ENCODE measurements around the gene LDOC1. TPM values are rescaled to one million over a fixed set of nuclear protein-coding genes. Genes with fewer than 3 reads are reported as not detected.

The LDOC1 gene
- polyA plus RNA-seq (2012; ENCODE audit: insufficient read length, low read depth): 0.74 TPM

DNA sequence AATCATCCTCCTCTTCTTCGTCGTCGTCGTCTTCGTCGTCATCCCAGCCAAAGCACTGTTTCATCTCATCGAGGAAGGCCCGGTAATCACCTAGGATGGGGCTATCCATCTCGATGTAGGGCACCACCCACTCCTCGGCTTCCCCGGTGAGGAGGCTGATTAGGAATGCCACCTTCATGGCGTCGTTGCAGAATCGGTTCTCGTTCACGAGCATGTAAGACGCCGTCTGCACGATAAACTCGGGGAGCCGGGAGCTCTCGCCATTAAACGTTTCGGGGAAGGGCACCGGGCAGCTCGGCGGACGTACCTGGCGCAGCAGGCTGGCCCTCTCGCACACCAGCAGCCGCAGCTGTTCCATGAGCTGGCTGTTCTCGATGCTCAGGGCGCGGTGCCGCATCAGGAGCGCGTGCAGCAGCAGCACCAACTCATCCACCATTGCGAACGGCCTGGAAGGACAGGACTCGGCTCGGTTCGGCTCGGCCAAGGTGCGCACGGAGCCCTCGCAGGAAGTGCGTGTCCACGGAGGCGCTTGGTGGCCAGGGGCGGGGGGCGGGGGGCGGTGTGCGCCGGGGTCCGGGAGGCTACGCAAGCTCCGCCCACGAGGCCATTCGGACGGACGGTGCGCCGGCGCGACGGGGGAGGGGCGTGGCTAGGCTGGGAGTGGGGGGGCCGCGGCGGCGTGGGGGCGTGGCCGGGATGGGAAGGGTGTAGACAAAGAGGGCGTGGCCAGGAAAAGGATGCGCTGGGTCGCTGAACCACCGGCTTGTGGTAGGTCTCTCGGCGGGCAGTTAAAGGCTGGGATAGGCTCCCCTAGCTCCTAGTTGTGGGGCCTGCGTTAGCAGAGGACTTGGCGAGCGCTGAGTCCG, at the start of gene LDOC1:
LDOC1 (minus strand) TSS at position 544 of the 866 bp plus-strand sequence; CDS start at position 436, 108 bp downstream.
- TF ChIP-seq FOXP2 (optimal IDR thresholded peaks at IDR 0.05; ENCODE audit: borderline replicate concordance, extremely low read depth, extremely low read length, insufficient read depth) (no peak), TAF1 (IDR thresholded peaks at IDR 0.05; ENCODE audit: borderline replicate concordance, insufficient read depth, low read length) (no peak), POLR2AphosphoS5 (IDR thresholded peaks at IDR 0.05; ENCODE audit: low read depth, low read length) (no peak), SIN3A (IDR thresholded peaks at IDR 0.05; ENCODE audit: borderline replicate concordance, insufficient read depth, low read length) (no peak)
- TF ChIP-seq, protein P1, sequence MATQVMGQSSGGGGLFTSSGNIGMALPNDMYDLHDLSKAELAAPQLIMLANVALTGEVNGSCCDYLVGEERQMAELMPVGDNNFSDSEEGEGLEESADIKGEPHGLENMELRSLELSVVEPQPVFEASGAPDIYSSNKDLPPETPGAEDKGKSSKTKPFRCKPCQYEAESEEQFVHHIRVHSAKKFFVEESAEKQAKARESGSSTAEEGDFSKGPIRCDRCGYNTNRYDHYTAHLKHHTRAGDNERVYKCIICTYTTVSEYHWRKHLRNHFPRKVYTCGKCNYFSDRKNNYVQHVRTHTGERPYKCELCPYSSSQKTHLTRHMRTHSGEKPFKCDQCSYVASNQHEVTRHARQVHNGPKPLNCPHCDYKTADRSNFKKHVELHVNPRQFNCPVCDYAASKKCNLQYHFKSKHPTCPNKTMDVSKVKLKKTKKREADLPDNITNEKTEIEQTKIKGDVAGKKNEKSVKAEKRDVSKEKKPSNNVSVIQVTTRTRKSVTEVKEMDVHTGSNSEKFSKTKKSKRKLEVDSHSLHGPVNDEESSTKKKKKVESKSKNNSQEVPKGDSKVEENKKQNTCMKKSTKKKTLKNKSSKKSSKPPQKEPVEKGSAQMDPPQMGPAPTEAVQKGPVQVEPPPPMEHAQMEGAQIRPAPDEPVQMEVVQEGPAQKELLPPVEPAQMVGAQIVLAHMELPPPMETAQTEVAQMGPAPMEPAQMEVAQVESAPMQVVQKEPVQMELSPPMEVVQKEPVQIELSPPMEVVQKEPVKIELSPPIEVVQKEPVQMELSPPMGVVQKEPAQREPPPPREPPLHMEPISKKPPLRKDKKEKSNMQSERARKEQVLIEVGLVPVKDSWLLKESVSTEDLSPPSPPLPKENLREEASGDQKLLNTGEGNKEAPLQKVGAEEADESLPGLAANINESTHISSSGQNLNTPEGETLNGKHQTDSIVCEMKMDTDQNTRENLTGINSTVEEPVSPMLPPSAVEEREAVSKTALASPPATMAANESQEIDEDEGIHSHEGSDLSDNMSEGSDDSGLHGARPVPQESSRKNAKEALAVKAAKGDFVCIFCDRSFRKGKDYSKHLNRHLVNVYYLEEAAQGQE (IDR thresholded peaks at IDR 0.05; ENCODE audit: insufficient read depth in 1 of 2, low read depth in 2 of 2, low read length in 2 of 2): no peak

DNA sequence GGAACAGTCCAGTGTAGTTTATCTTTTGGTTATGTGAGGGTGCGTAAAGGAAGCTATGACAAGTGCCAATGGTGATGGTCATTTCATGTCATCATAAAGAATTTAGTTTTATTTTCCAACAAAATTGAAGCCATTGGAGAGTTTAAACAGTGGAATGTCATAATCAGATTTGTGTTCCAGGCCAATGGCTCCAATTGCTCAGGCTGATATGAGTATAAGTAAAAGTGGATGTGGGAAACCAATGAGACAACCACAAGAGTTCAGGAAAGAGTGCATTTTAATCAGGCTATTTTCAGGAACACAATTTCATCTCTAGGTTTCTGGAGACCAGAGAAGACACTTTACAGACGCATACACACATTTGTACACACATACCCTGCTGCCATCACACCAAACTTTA, 44.7 kb upstream of the LDOC1 start:
- no peak for TF ChIP-seq SIN3A (IDR thresholded peaks at IDR 0.05; ENCODE audit: borderline replicate concordance, insufficient read depth, low read length)
- no peak for TF ChIP-seq TAF1 (IDR thresholded peaks at IDR 0.05; ENCODE audit: borderline replicate concordance, insufficient read depth, low read length)
- TF ChIP-seq, protein P1 (IDR thresholded peaks at IDR 0.05; ENCODE audit: insufficient read depth in 1 of 2, low read depth in 2 of 2, low read length in 2 of 2): no peak
- no peak for TF ChIP-seq POLR2AphosphoS5 (IDR thresholded peaks at IDR 0.05; ENCODE audit: low read depth, low read length)
- no peak for TF ChIP-seq FOXP2 (optimal IDR thresholded peaks at IDR 0.05; ENCODE audit: borderline replicate concordance, extremely low read depth, extremely low read length, insufficient read depth)

DNA sequence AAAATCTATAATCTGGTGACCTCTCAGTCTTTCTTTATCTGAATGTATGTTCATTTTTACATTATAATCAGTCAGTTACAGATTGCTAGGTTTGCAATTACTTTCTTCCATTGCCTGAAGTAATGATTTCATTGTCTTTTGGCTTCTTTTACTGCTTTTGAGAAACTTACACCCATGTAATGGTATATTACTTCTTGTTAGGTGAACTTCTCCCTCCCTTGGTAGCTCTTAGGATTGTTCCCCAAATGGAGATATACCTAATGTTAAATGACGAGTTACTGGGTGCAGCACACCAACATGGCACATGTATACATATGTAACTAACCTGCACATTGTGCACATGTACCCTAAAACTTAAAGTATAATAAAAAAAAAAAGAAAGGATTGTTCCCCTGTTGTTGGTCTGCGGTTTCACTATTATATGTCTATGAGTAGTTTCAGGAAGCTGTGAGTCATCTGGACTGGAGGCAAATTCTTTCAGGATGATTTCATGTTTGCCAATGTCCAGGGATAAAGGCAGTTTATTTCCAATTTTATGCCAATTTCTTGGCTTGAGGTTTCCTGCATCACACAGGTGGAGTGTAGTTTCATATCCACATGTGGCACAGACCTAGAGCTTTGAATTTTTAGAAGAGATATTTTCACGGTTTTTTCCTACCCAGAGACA, 43.5 kb upstream of the LDOC1 start:
- no peak for TF ChIP-seq TAF1 (IDR thresholded peaks at IDR 0.05; ENCODE audit: borderline replicate concordance, insufficient read depth, low read length)

DNA sequence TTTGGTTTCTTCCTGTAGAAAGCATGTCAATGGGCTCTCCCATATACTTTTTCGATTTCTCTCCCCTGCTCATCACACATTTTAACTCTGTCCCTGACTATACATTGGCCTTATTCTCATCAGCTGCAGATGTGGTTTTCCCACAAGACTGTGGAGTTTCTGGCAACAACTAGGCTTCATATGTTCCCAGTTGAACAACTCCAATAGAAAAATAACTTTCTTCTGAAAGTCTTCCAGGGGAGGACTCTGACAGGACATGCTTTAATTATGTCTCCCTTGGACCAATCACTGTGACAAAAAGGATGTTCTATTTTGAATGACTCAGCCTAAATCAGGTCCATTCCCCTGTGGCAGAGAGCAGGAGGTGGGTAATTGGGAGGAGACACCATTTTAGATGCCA, 37.3 kb upstream of the LDOC1 start:
- no peak for TF ChIP-seq FOXP2 (optimal IDR thresholded peaks at IDR 0.05; ENCODE audit: borderline replicate concordance, extremely low read depth, extremely low read length, insufficient read depth)
- TF ChIP-seq, protein P1 (IDR thresholded peaks at IDR 0.05; ENCODE audit: insufficient read depth in 1 of 2, low read depth in 2 of 2, low read length in 2 of 2): no peak
- TF ChIP-seq SIN3A (IDR thresholded peaks at IDR 0.05; ENCODE audit: borderline replicate concordance, insufficient read depth, low read length): no peak
- no peak for TF ChIP-seq POLR2AphosphoS5 (IDR thresholded peaks at IDR 0.05; ENCODE audit: low read depth, low read length)
- no peak for TF ChIP-seq TAF1 (IDR thresholded peaks at IDR 0.05; ENCODE audit: borderline replicate concordance, insufficient read depth, low read length)

DNA sequence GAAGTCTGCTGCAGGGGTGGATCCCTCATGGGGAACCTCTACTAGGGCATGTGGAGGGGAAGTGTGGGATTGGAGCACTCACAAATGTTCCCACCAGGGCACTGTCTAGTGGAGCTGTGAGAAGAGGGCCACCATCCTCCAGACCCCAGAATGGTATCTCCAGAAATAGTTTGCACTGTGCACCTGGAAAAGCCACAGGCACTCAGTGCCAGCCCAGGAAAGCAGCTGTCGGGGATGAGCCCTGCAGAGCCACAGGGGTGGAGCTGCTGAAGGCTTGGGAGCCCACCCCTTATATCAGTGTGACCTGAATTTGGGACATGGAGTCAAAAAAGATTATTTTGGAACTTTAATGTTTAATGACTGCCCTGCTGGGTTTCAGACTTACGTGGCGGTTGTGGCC, 25.0 kb upstream of the LDOC1 start:
- TF ChIP-seq, protein P1 (IDR thresholded peaks at IDR 0.05; ENCODE audit: insufficient read depth in 1 of 2, low read depth in 2 of 2, low read length in 2 of 2): no peak
- TF ChIP-seq SIN3A (IDR thresholded peaks at IDR 0.05; ENCODE audit: borderline replicate concordance, insufficient read depth, low read length) (no peak), FOXP2 (optimal IDR thresholded peaks at IDR 0.05; ENCODE audit: borderline replicate concordance, extremely low read depth, extremely low read length, insufficient read depth) (no peak), POLR2AphosphoS5 (IDR thresholded peaks at IDR 0.05; ENCODE audit: low read depth, low read length) (no peak), TAF1 (IDR thresholded peaks at IDR 0.05; ENCODE audit: borderline replicate concordance, insufficient read depth, low read length) (no peak)

Measured in PFSK-1 (cell line).